ENCODE data around the gene LHFPL4. TPM values are rescaled to one million over a fixed set of nuclear protein-coding genes. Genes with fewer than 3 reads are reported as not detected.
A peak's percentile ranks its signal among the peaks of the same experiment; 100 is the strongest.

LHFPL4 gene
- total and polyA plus RNA-seq, 2 of the 8 experiments (the other 6 are each of a cell fraction or from before 2014, with no cell fraction given), result 5.0 to 16.9 TPM

- TF ChIP-seq RFX5 (IDR thresholded peaks at IDR 0.05; ENCODE audit: borderline replicate concordance, low read depth, low read length) (no peak), NRF1 (IDR thresholded peaks at IDR 0.05; ENCODE audit: low read depth, low read length) (no peak), RNF2 (IDR thresholded peaks at IDR 0.05; ENCODE audit: borderline replicate concordance, low read depth, low read length, missing control alignments, poor library complexity, severe bottlenecking) (no peak), TBP (IDR thresholded peaks at IDR 0.05; ENCODE audit: low read depth, low read length) (no peak), RAD21 (IDR thresholded peaks at IDR 0.05 in 1 of 2, conservative IDR thresholded peaks at IDR 0.05 in 1 of 2; ENCODE audit: low read depth in 2 of 2, low read length in 2 of 2) (peak; percentile 7 to 11; a peak in 2 of 4 replicates), CTCF (IDR thresholded peaks at IDR 0.05; ENCODE audit: control extremely low read depth in 1 of 3, insufficient read depth in 1 of 3, low read depth in 1 of 3, low read length in 3 of 3) (no peak), SRF (IDR thresholded peaks at IDR 0.05; ENCODE audit: low read depth, low read length) (no peak), ZNF274 (IDR thresholded peaks at IDR 0.05; ENCODE audit: borderline replicate concordance, extremely low read depth, low read length) (no peak), POLR2AphosphoS5 (IDR thresholded peaks at IDR 0.05; ENCODE audit: low read depth, low read length) (no peak), HDAC2 (IDR thresholded peaks at IDR 0.05; ENCODE audit: borderline replicate concordance in 1 of 2, low read depth in 2 of 2, low read length in 2 of 2) (peak; percentile 93 to 100), KDM4A (IDR thresholded peaks at IDR 0.05; ENCODE audit: low read depth, low read length, severe bottlenecking) (no peak), CBX8 (IDR thresholded peaks at IDR 0.05; ENCODE audit: borderline replicate concordance, low read depth, low read length) (no peak), BCL11A (IDR thresholded peaks at IDR 0.05; ENCODE audit: low read depth in 2 of 2, low read length in 2 of 2) (no peak), KDM1A (IDR thresholded peaks at IDR 0.05; ENCODE audit: borderline replicate concordance, low read length) (no peak)
Measured at GRCh38 chr3:9552252-9552999, 1.2 kb downstream of the LHFPL4 start (continued).

Measured in H1 (cell line).